Hepatocyte (in vitro differentiated cells): Measurements from ENCODE around the gene GCLC.

Experiments
- CTCF ChIP-seq: fragments of 200-600 bp; sonication (generic); IDR thresholded peaks from 2 replicates; pipeline ENCODE4 v1.5.1; 2016; ENCODE audit warnings: antibody characterized with exemption, mild to moderate bottlenecking; ENCODE audit not compliant: poor library complexity
- EZH2 ChIP-seq: fragments of 200-600 bp; sonication (generic); IDR thresholded peaks from 2 replicates; pipeline ENCODE4 v1.6.1; 2016; ENCODE audit warnings: antibody characterized with exemption, mild to moderate bottlenecking, borderline replicate concordance

DNA sequence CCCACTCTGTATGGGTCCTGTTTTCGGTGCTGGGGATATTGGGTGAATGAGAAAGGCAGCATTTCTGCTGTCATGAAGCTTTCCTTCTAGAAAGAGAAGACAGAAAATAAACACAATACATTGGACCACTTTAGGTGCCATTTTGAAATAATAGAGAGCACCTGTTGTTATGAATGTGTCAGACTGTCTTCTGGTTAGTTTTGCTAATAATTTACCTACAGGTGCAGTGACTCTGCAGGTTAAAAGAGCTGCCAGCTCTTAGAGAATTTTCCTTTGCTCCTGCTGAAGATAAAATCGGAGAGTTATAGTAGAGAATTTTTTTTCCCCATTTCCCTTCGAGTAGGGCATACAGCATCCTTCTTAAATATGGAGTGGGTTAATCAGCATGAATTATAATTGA, 21.9 kb upstream of the GCLC start:
- TF ChIP-seq CTCF (no peak), EZH2 (no peak)
